HEK293 (cell line): Measurements from ENCODE around the gene HDLBP.

Experiments used
- GLI2 ChIP-seq: fragments of 450-650 bp; formaldehyde crosslinking; IDR thresholded peaks from 2 replicates; pipeline ENCODE4; 2017; ENCODE audit warnings: missing biosample characterization, missing genetic modification characterization, low read depth, borderline replicate concordance
- KLF10 ChIP-seq: fragments of 450-650 bp; IDR thresholded peaks from 2 replicates; pipeline ENCODE4 v1.5.1; 2018; ENCODE audit warnings: missing biosample characterization, mild to moderate bottlenecking, missing genetic modification characterization
- KLF9 ChIP-seq: fragments of 450-650 bp; formaldehyde crosslinking; IDR thresholded peaks from 2 replicates; pipeline ENCODE4 v1.5.1; 2016; ENCODE audit warnings: missing biosample characterization, missing genetic modification characterization, low read depth
- WT1 ChIP-seq: fragments of 450-650 bp; formaldehyde crosslinking; IDR thresholded peaks from 2 replicates; pipeline ENCODE4 v1.5.1; 2016; ENCODE audit warnings: missing biosample characterization, missing genetic modification characterization
- ZNF433 ChIP-seq: fragments of 450-650 bp; formaldehyde crosslinking; IDR thresholded peaks from 2 replicates; pipeline ENCODE4 v1.5.1; 2016; ENCODE audit warnings: missing biosample characterization, missing genetic modification characterization, low read depth
- ZNF549 ChIP-seq: fragments of 450-650 bp; IDR thresholded peaks from 2 replicates; pipeline ENCODE4 v1.5.1; 2018; ENCODE audit warnings: missing biosample characterization, missing genetic modification characterization, mild to moderate bottlenecking, inconsistent platforms, moderate library complexity
- ZNF600 ChIP-seq: fragments of 450-650 bp; formaldehyde crosslinking; IDR thresholded peaks from 2 replicates; pipeline ENCODE4 v1.5.1; 2016; ENCODE audit warnings: missing biosample characterization, missing genetic modification characterization
- ZNF670 ChIP-seq: fragments of 450-650 bp; formaldehyde crosslinking; IDR thresholded peaks from 2 replicates; pipeline ENCODE4 v1.5.1; 2016; ENCODE audit warnings: missing biosample characterization, missing genetic modification characterization, low read depth
- TF ChIP-seq, protein P1 (sequence below): fragments of 450-650 bp; formaldehyde crosslinking; IDR thresholded peaks from 2 replicates; pipeline ENCODE4 v1.5.1; 2016; ENCODE audit warnings: missing biosample characterization, missing genetic modification characterization
- TF ChIP-seq, protein P2 (sequence below): sonication (generic); formaldehyde crosslinking; IDR thresholded peaks from 2 replicates; pipeline ENCODE4 v1.8.1; 2022; ENCODE audit warnings: mild to moderate bottlenecking, moderate library complexity, missing genetic modification reagents
- TF ChIP-seq, protein P3 (sequence below): fragments of 450-650 bp; formaldehyde crosslinking; IDR thresholded peaks from 2 replicates; pipeline ENCODE4 v1.5.1; 2016; ENCODE audit warnings: missing biosample characterization, missing genetic modification characterization

Gene HDLBP

DNA sequence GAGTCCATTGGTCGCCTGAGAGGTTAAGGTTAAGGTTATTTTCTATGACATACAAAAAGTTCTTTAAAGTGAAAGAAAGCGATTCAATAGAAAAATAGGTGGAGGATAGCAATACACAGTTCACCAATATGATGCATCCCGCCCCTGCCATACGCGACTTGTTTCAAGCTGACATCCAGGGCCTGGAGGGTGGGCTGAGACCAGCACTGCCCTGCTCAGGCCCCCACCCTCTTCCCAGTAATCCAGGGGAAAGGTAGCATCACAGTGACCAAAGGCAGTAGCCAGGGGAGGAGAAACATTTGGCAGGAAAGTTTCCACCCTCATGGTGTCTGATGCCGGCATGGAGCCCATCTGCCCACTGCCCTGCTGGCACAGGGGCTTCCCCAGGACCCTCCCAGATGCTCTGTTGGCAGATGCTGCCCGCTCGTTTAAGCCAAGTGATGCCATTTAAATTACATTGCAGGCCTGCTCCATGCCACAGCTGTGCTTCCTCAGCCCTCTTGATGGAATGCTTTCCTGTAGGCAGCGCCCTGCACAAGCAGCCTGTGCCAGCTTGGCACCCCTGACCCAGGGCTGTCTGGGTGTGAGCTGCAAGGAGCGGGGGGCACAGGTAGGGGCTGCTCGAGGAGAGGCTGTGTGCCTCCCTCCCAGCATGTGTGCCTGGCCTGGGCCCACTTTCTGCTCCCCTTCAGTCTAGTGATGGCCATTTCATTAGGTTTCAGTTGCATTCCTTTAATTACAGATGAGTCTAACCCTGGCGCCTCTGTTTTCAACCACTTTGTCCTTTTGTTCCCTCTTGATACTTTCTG lies 137.7 kb downstream of the HDLBP start (continued):
- TF ChIP-seq, protein P1, sequence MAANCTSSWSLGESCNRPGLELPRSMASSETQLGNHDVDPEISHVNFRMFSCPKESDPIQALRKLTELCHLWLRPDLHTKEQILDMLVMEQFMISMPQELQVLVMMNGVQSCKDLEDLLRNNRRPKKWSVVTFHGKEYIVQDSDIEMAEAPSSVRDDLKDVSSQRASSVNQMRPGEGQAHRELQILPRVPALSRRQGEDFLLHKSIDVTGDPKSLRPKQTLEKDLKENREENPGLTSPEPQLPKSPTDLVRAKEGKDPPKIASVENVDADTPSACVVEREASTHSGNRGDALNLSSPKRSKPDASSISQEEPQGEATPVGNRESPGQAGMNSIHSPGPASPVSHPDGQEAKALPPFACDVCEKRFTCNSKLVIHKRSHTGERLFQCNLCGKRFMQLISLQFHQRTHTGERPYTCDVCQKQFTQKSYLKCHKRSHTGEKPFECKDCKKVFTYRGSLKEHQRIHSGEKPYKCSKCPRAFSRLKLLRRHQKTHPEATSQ (tag by site-specific recombination) = no peak
- TF ChIP-seq ZNF433 = no peak
- no peak for TF ChIP-seq ZNF600 (tag by site-specific recombination)
- TF ChIP-seq KLF9 (tag by site-specific recombination) = no peak
- no peak for TF ChIP-seq KLF10 (tag by site-specific recombination)
- TF ChIP-seq, protein P2, sequence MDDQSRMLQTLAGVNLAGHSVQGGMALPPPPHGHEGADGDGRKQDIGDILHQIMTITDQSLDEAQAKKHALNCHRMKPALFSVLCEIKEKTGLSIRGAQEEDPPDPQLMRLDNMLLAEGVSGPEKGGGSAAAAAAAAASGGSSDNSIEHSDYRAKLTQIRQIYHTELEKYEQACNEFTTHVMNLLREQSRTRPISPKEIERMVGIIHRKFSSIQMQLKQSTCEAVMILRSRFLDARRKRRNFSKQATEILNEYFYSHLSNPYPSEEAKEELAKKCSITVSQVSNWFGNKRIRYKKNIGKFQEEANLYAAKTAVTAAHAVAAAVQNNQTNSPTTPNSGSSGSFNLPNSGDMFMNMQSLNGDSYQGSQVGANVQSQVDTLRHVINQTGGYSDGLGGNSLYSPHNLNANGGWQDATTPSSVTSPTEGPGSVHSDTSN (CRISPR knock-in tag) = no peak
- no peak for TF ChIP-seq GLI2 (tag by site-specific recombination)
- TF ChIP-seq ZNF549 (tag by site-specific recombination) = no peak
- no peak for TF ChIP-seq WT1
- no peak for TF ChIP-seq ZNF670 (tag by site-specific recombination)
- TF ChIP-seq, protein P3, sequence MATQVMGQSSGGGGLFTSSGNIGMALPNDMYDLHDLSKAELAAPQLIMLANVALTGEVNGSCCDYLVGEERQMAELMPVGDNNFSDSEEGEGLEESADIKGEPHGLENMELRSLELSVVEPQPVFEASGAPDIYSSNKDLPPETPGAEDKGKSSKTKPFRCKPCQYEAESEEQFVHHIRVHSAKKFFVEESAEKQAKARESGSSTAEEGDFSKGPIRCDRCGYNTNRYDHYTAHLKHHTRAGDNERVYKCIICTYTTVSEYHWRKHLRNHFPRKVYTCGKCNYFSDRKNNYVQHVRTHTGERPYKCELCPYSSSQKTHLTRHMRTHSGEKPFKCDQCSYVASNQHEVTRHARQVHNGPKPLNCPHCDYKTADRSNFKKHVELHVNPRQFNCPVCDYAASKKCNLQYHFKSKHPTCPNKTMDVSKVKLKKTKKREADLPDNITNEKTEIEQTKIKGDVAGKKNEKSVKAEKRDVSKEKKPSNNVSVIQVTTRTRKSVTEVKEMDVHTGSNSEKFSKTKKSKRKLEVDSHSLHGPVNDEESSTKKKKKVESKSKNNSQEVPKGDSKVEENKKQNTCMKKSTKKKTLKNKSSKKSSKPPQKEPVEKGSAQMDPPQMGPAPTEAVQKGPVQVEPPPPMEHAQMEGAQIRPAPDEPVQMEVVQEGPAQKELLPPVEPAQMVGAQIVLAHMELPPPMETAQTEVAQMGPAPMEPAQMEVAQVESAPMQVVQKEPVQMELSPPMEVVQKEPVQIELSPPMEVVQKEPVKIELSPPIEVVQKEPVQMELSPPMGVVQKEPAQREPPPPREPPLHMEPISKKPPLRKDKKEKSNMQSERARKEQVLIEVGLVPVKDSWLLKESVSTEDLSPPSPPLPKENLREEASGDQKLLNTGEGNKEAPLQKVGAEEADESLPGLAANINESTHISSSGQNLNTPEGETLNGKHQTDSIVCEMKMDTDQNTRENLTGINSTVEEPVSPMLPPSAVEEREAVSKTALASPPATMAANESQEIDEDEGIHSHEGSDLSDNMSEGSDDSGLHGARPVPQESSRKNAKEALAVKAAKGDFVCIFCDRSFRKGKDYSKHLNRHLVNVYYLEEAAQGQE (tag by site-specific recombination) = no peak
